GM19455 (cell line): ENCODE data around the gene CACNB1.
"Not testable (repeated sequence)": the region's sequence is repeated elsewhere in the genome, so short reads cannot be mapped to it uniquely, and the experiment has no call there.

Experiments
- ATAC-seq: cut with Tn5 transposase; IDR thresholded peaks from one replicate; pipeline ENCODE4 v1.9.1; 2021; ENCODE audit not compliant: unreplicated experiment

CACNB1 gene

DNA sequence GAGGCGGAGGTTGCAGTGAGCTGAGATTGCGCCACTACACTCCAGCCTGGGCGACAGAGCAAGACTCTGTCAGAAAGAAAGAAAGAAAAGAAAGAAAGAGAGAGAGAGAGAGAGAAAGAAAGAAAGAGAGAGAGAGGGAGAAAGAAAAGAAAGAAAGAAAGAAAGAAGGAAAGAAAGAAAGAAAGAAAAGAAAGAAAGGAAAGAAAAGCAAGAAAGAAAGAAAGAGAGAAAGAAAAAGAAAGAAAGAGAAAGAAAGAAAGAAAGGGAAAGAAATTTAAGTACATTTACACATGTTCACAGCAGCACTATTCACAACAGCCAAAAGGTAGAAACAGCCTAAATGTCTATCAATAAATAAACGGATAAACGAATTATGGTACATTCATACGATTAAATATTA, 67.9 kb downstream of the CACNB1 start:
- not testable (repeated sequence) for ATAC-seq

DNA sequence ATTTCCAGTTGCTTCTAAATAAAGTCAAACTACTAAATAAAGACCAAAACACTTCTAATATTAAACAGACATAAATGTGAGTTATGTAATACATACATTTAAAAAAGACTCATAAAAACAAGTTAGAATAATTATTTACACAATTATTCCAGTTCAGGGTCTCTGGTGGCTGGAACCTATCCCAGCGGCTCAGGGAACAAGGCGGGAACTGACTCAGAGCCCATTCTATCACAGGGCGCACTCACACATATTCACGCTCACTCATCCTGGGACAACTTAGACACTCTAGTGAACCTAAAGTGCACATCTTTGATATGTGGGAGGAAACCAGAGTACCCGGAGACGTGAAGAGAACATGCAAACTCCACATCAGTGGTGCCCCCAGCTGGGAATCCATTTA, 71.0 kb downstream of the CACNB1 start:
- no peak for ATAC-seq

DNA sequence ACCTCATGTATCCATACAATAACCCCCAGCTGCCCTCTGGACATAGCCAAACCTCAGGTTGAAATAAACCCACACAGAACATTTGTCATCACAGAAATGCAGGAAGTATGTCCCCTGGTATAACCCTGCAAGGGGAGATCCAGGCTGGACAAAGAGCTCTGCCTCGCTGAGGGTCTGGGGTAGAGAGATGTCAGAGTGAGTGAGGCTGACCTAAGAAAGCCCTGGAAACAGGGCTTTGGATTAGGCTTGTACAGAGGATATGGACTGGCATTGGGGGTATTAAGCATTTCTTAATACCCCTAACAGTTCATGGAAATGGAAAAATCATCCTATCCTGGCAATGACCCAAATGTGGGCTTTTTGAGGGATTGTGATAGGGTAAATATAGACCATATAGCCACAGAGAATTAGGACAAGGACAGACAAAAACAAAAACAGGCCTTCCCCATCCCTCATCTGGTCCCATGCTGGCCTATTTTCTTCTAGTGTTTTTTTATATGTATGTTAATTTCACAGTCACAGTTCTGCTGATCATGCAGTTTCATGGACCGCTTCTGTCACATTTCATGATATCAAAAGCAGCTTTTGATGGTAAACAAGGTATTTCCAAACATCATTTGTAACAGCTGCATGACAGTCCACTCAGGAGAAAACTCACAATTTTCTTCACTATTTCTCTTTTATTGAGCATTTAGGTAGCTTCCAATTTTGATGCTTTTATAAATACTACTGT, 72.2 kb downstream of the CACNB1 start:
- no peak for ATAC-seq

DNA sequence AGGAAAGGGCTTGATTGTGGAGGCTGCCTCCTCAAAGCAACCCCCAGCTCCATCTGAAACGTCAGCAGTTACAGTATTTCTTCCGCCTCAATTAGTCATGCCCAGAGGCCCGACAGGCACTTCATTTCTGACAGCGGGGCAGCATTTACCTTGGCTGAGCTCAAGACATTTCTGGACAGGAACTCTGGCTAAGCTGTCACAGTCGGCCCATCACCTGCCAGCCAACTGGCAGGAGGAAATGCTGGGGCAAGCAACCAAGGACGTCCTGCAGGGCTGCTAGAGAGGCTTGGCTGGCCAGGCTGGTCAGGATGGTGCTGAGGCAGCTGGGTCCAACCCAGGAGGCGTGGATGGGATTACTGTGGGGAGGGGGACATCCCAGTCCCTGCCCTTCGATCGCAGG, 73.8 kb downstream of the CACNB1 start:
- no peak for ATAC-seq
